Neural crest cell (in vitro differentiated cells): ENCODE data around the gene FAM217B. TPM values are rescaled to one million over a fixed set of nuclear protein-coding genes. Genes with fewer than 3 reads are reported as not detected.
"Not testable (repeated sequence)": the region's sequence is repeated elsewhere in the genome, so short reads cannot be mapped to it uniquely, and the experiment has no call there.

Experiments
- DNase-seq: peaks from one replicate; pipeline ENCODE4 v3.0.0; 2021; ENCODE audit warnings: low read depth, mixed read lengths, low spot score
- H3K27ac Mint-ChIP-seq: one replicate; pipeline ENCODE4 v1.8.0; 2021; ENCODE audit warnings: mild to moderate bottlenecking, mixed read lengths; ENCODE audit not compliant: unreplicated experiment
- H3K27me3 Mint-ChIP-seq: 2 replicates; pipeline ENCODE4 v1.8.0; 2021; ENCODE audit warnings: low read depth, mild to moderate bottlenecking, mixed read lengths
- H3K36me3 Mint-ChIP-seq: 2 replicates; pipeline ENCODE4 v1.8.0; 2021; ENCODE audit warnings: low read depth, mild to moderate bottlenecking, mixed read lengths
- H3K4me1 Mint-ChIP-seq: 2 replicates; pipeline ENCODE4 v1.8.0; 2021; ENCODE audit warnings: mixed read lengths
- H3K4me3 Mint-ChIP-seq: one replicate; pipeline ENCODE4 v1.8.0; 2021; ENCODE audit warnings: mild to moderate bottlenecking, mixed read lengths
- H3K9me3 Mint-ChIP-seq: 2 replicates; pipeline ENCODE4 v1.8.0; 2021; ENCODE audit warnings: mixed read lengths
- CTCF ChIP-seq: fragments of 200-600 bp; sonication (generic); conservative IDR thresholded peaks from 2 replicates; pipeline ENCODE4 v1.5.0; 2021; ENCODE audit warnings: antibody characterized with exemption, mild to moderate bottlenecking
- total RNA-seq: library from RNA; stranded (reverse); gene quantifications from 2 replicates; pipeline ENCODE4 v1.2.1, GENCODE V29; 2021

The FAM217B gene
- total RNA-seq, 1 donor from 2014 or later, result 47.9 TPM

GRCh38 chr20:59949911-59950310 lies 9.7 kb downstream of the FAM217B start:
- Mint-ChIP-seq H3K36me3 (no peaks in the 10 kb centered on the region), H3K27me3 (no peaks in the 10 kb centered on the region), H3K4me3 (no peak overlapping the region), H3K9me3 (no peaks in the 10 kb centered on the region), H3K27ac (no peak overlapping the region), H3K4me1 (peaks cover 19% of the 10 kb centered on the region)
- no peak for TF ChIP-seq CTCF
- DNase-seq, result no peak

GRCh38 chr20:59954718-59955117 lies 14.5 kb downstream of the FAM217B start:
- no peak for TF ChIP-seq CTCF
- peaks cover 8% of the 10 kb centered on the region for H3K4me1 Mint-ChIP-seq
- no peaks in the 10 kb centered on the region for H3K36me3 Mint-ChIP-seq
- no peaks in the 10 kb centered on the region for H3K9me3 Mint-ChIP-seq
- H3K27me3 Mint-ChIP-seq, result no peaks in the 10 kb centered on the region
- no peak overlapping the region for H3K4me3 Mint-ChIP-seq
- no peak for DNase-seq
- H3K27ac Mint-ChIP-seq, result no peak overlapping the region

GRCh38 chr20:59955131-59955796 lies 15.1 kb downstream of the FAM217B start:
- peak; percentile 56 for TF ChIP-seq CTCF
- Mint-ChIP-seq H3K36me3 (no peaks in the 10 kb centered on the region), H3K4me3 (no peak overlapping the region), H3K4me1 (peaks cover 8% of the 10 kb centered on the region), H3K27me3 (no peaks in the 10 kb centered on the region), H3K27ac (no peak overlapping the region), H3K9me3 (no peaks in the 10 kb centered on the region)
- DNase-seq, result no peak

- H3K27ac Mint-ChIP-seq, H3K4me3 Mint-ChIP-seq, H3K27me3 Mint-ChIP-seq, H3K9me3 Mint-ChIP-seq, H3K36me3 Mint-ChIP-seq, DNase-seq, H3K4me1 Mint-ChIP-seq: not testable (repeated sequence)
Observed at GRCh38 chr20:59957568-59957967, 17.4 kb downstream of the FAM217B start.

- H3K27ac Mint-ChIP-seq, result no peak within 1 kb of the TSS
- no peak within 1 kb of the TSS for H3K4me3 Mint-ChIP-seq
Observed at GRCh38 chr20:59958123-59958522, 17.9 kb downstream of the FAM217B start, which contains the start of gene CDH26. CDH26 (plus strand) TSS chr20:59958423; CDS start chr20:59958727, 304 bp downstream.

More at GRCh38 chr20:59958123-59958522, 17.9 kb downstream of the FAM217B start, which contains the start of gene CDH26:
- Mint-ChIP-seq H3K9me3 (no peaks in the 10 kb centered on the region), H3K36me3 (no peaks in the 10 kb centered on the region), H3K4me1 (peaks cover 8% of the 10 kb centered on the region), H3K27me3 (no peaks in the 10 kb centered on the region)
- no peak for DNase-seq
- TF ChIP-seq CTCF, result no peak
